ENCODE measurements around the gene NABP2.
"Not testable (repeated sequence)": the region's sequence is repeated elsewhere in the genome, so short reads cannot be mapped to it uniquely, and the experiment has no call there.

Gene NABP2

GRCh38 chr12:56258820-56259183, 34.7 kb downstream of the NABP2 start:
- Histone ChIP-seq H2AFZ (ENCODE audit: low read length, unreplicated experiment) (peak overlapping the region; percentile 78), H3K4me1 (ENCODE audit: control insufficient read depth, insufficient read depth, low read length, unreplicated experiment) (peaks cover 36% of the 10 kb centered on the region), H3K4me3 (ENCODE audit: low read depth, low read length) (peak overlapping the region; percentile 90), H3K27ac (ENCODE audit: low read depth, low read length) (peak overlapping the region; percentile 13), H3K36me3 (ENCODE audit: insufficient read depth, low read length) (peaks cover 15% of the 10 kb centered on the region), H3K27me3 (ENCODE audit: insufficient read depth, low read length) (no peaks in the 10 kb centered on the region), H3K79me2 (ENCODE audit: control insufficient read depth, insufficient read depth, low read length, unreplicated experiment) (peaks cover 38% of the 10 kb centered on the region)

GRCh38 chr12:56260380-56260779, 36.2 kb downstream of the NABP2 start:
- Histone ChIP-seq H3K27ac (ENCODE audit: low read depth, low read length) (no peak overlapping the region), H3K79me2 (ENCODE audit: control insufficient read depth, insufficient read depth, low read length, unreplicated experiment) (peaks cover 27% of the 10 kb centered on the region), H3K4me3 (ENCODE audit: low read depth, low read length) (no peak overlapping the region), H2AFZ (ENCODE audit: low read length, unreplicated experiment) (no peak overlapping the region), H3K4me1 (ENCODE audit: control insufficient read depth, insufficient read depth, low read length, unreplicated experiment) (peaks cover 35% of the 10 kb centered on the region), H3K27me3 (ENCODE audit: insufficient read depth, low read length) (no peaks in the 10 kb centered on the region), H3K36me3 (ENCODE audit: insufficient read depth, low read length) (peaks cover 3% of the 10 kb centered on the region; the same call in 1 of the 2 replicates)

GRCh38 chr12:56260921-56261320, 36.8 kb downstream of the NABP2 start:
- Histone ChIP-seq H3K36me3 (ENCODE audit: insufficient read depth, low read length) (no peaks in the 10 kb centered on the region), H2AFZ (ENCODE audit: low read length, unreplicated experiment) (no peak overlapping the region), H3K27me3 (ENCODE audit: insufficient read depth, low read length) (no peaks in the 10 kb centered on the region), H3K27ac (ENCODE audit: low read depth, low read length) (peak overlapping the region; percentile 70; the same call in 1 of the 2 replicates), H3K4me3 (ENCODE audit: low read depth, low read length) (no peak overlapping the region), H3K79me2 (ENCODE audit: control insufficient read depth, insufficient read depth, low read length, unreplicated experiment) (peaks cover 21% of the 10 kb centered on the region), H3K4me1 (ENCODE audit: control insufficient read depth, insufficient read depth, low read length, unreplicated experiment) (peaks cover 30% of the 10 kb centered on the region)

GRCh38 chr12:56261503-56262232, 37.5 kb downstream of the NABP2 start:
- H3K27me3 ChIP-seq (ENCODE audit: insufficient read depth, low read length), result no peaks in the 10 kb centered on the region
- H2AFZ ChIP-seq (ENCODE audit: low read length, unreplicated experiment), result peak overlapping the region; percentile 6
- peaks cover 23% of the 10 kb centered on the region for H3K4me1 ChIP-seq (ENCODE audit: control insufficient read depth, insufficient read depth, low read length, unreplicated experiment)
- peak overlapping the region; percentile 70 for H3K27ac ChIP-seq (ENCODE audit: low read depth, low read length)
- no peak overlapping the region for H3K4me3 ChIP-seq (ENCODE audit: low read depth, low read length)
- no peaks in the 10 kb centered on the region for H3K36me3 ChIP-seq (ENCODE audit: insufficient read depth, low read length)
- H3K79me2 ChIP-seq (ENCODE audit: control insufficient read depth, insufficient read depth, low read length, unreplicated experiment), result peaks cover 15% of the 10 kb centered on the region

- not testable (repeated sequence) for H3K4me3 ChIP-seq (ENCODE audit: low read depth, low read length)
Measured at GRCh38 chr12:56262955-56263354, 38.8 kb downstream of the NABP2 start.

GRCh38 chr12:56266068-56266692, 42.0 kb downstream of the NABP2 start:
- peak overlapping the region; percentile 87 for H2AFZ ChIP-seq (ENCODE audit: low read length, unreplicated experiment)
- peak overlapping the region; percentile 76; the same call in 1 of the 2 replicates for H3K27ac ChIP-seq (ENCODE audit: low read depth, low read length)

More at GRCh38 chr12:56262955-56263354, 38.8 kb downstream of the NABP2 start:
- not testable (repeated sequence) for H3K27me3 ChIP-seq (ENCODE audit: insufficient read depth, low read length); H3K36me3 ChIP-seq (ENCODE audit: insufficient read depth, low read length); H2AFZ ChIP-seq (ENCODE audit: low read length, unreplicated experiment); H3K79me2 ChIP-seq (ENCODE audit: control insufficient read depth, insufficient read depth, low read length, unreplicated experiment); H3K27ac ChIP-seq (ENCODE audit: low read depth, low read length)
- H3K4me1 ChIP-seq (ENCODE audit: control insufficient read depth, insufficient read depth, low read length, unreplicated experiment), result peaks cover 18% of the 10 kb centered on the region

GRCh38 chr12:56266693-56267442, 42.7 kb downstream of the NABP2 start, which contains the start of gene COQ10A:
Gene COQ10A (plus strand): TSS chr12:56266942. CDS start chr12:56267119, 177 bp downstream.
- H3K4me3 ChIP-seq (ENCODE audit: low read depth, low read length), result peak within 1 kb of the TSS; percentile 88
- H3K27me3 ChIP-seq (ENCODE audit: insufficient read depth, low read length), result no peaks in the 10 kb centered on the region
- H3K36me3 ChIP-seq (ENCODE audit: insufficient read depth, low read length), result peaks cover 4% of the 10 kb centered on the region; the same call in 1 of the 2 replicates
- H3K27ac ChIP-seq (ENCODE audit: low read depth, low read length), result peak within 1 kb of the TSS; percentile 76
- H3K79me2 ChIP-seq (ENCODE audit: control insufficient read depth, insufficient read depth, low read length, unreplicated experiment), result no peaks in the 10 kb centered on the region
- H2AFZ ChIP-seq (ENCODE audit: low read length, unreplicated experiment), result peak within 1 kb of the TSS; percentile 87
- H3K4me1 ChIP-seq (ENCODE audit: control insufficient read depth, insufficient read depth, low read length, unreplicated experiment), result peaks cover 3% of the 10 kb centered on the region

More at GRCh38 chr12:56266068-56266692, 42.0 kb downstream of the NABP2 start:
- not testable (repeated sequence) for H3K79me2 ChIP-seq (ENCODE audit: control insufficient read depth, insufficient read depth, low read length, unreplicated experiment); H3K27me3 ChIP-seq (ENCODE audit: insufficient read depth, low read length); H3K36me3 ChIP-seq (ENCODE audit: insufficient read depth, low read length)
- peak overlapping the region; percentile 88 for H3K4me3 ChIP-seq (ENCODE audit: low read depth, low read length)
- H3K4me1 ChIP-seq (ENCODE audit: control insufficient read depth, insufficient read depth, low read length, unreplicated experiment), result peaks cover 10% of the 10 kb centered on the region

GRCh38 chr12:56267443-56268071, 43.4 kb downstream of the NABP2 start:
- H3K79me2 ChIP-seq (ENCODE audit: control insufficient read depth, insufficient read depth, low read length, unreplicated experiment), result no peaks in the 10 kb centered on the region
- H3K27ac ChIP-seq (ENCODE audit: low read depth, low read length), result no peak overlapping the region
- H2AFZ ChIP-seq (ENCODE audit: low read length, unreplicated experiment), result peak overlapping the region; percentile 65
- no peaks in the 10 kb centered on the region for H3K27me3 ChIP-seq (ENCODE audit: insufficient read depth, low read length)
- H3K4me3 ChIP-seq (ENCODE audit: low read depth, low read length), result peak overlapping the region; percentile 88
- H3K4me1 ChIP-seq (ENCODE audit: control insufficient read depth, insufficient read depth, low read length, unreplicated experiment), result no peaks in the 10 kb centered on the region
- peaks cover 4% of the 10 kb centered on the region; the same call in 1 of the 2 replicates for H3K36me3 ChIP-seq (ENCODE audit: insufficient read depth, low read length)

- no peak overlapping the region for H3K4me3 ChIP-seq (ENCODE audit: low read depth, low read length)
- no peak overlapping the region for H2AFZ ChIP-seq (ENCODE audit: low read length, unreplicated experiment)
- H3K27ac ChIP-seq (ENCODE audit: low read depth, low read length), result no peak overlapping the region
- H3K27me3 ChIP-seq (ENCODE audit: insufficient read depth, low read length), result no peaks in the 10 kb centered on the region
- no peaks in the 10 kb centered on the region for H3K4me1 ChIP-seq (ENCODE audit: control insufficient read depth, insufficient read depth, low read length, unreplicated experiment)
- H3K36me3 ChIP-seq (ENCODE audit: insufficient read depth, low read length), result peaks cover 17% of the 10 kb centered on the region; the same call in 1 of the 2 replicates
- H3K79me2 ChIP-seq (ENCODE audit: control insufficient read depth, insufficient read depth, low read length, unreplicated experiment), result no peaks in the 10 kb centered on the region
Measured at GRCh38 chr12:56271031-56271430, 46.9 kb downstream of the NABP2 start.

GRCh38 chr12:56272468-56272867, 48.3 kb downstream of the NABP2 start:
- not testable (repeated sequence) for H3K4me3 ChIP-seq (ENCODE audit: low read depth, low read length); H2AFZ ChIP-seq (ENCODE audit: low read length, unreplicated experiment); H3K27me3 ChIP-seq (ENCODE audit: insufficient read depth, low read length); H3K27ac ChIP-seq (ENCODE audit: low read depth, low read length); H3K79me2 ChIP-seq (ENCODE audit: control insufficient read depth, insufficient read depth, low read length, unreplicated experiment); H3K4me1 ChIP-seq (ENCODE audit: control insufficient read depth, insufficient read depth, low read length, unreplicated experiment)
- H3K36me3 ChIP-seq (ENCODE audit: insufficient read depth, low read length), result peaks cover 20% of the 10 kb centered on the region; the same call in 1 of the 2 replicates
